AG09319 (cell line): ENCODE measurements around the gene RAPGEF6.
"Not testable (repeated sequence)": the region's sequence is repeated elsewhere in the genome, so short reads cannot be mapped to it uniquely, and the experiment has no call there.

Source experiments
- DNase-seq: peaks from one replicate; pipeline ENCODE4 v3.0.0-alpha.2; 2010; ENCODE audit warnings: low read depth; ENCODE audit errors: extremely low read depth
- CTCF ChIP-seq: IDR thresholded peaks from 2 replicates; pipeline ENCODE4 v1.5.1; 2011; ENCODE audit warnings: low read depth, mild to moderate bottlenecking, inconsistent platforms, low read length, moderate library complexity

The RAPGEF6 gene

GRCh38 chr5:131630963-131631350 is 4.1 kb downstream of the RAPGEF6 start:
- DNase-seq: no peak
- TF ChIP-seq CTCF: no peak

GRCh38 chr5:131630208-131630962 is 4.6 kb downstream of the RAPGEF6 start:
- no peak for TF ChIP-seq CTCF
- DNase-seq: no peak

GRCh38 chr5:131628990-131629389 is 6.0 kb downstream of the RAPGEF6 start:
- no peak for DNase-seq
- TF ChIP-seq CTCF: no peak

GRCh38 chr5:131627207-131627865 is 7.7 kb downstream of the RAPGEF6 start:
- no peak for DNase-seq
- no peak for TF ChIP-seq CTCF

GRCh38 chr5:131622633-131623032 is 12.4 kb downstream of the RAPGEF6 start:
- TF ChIP-seq CTCF: no peak
- no peak for DNase-seq

GRCh38 chr5:131621164-131621563 is 13.9 kb downstream of the RAPGEF6 start:
- DNase-seq: not testable (repeated sequence)

- DNase-seq: no peak
- no peak for TF ChIP-seq CTCF
Measured at GRCh38 chr5:131619102-131619501, 15.9 kb downstream of the RAPGEF6 start.
